ENCODE data around the gene TMEM221.

DNA sequence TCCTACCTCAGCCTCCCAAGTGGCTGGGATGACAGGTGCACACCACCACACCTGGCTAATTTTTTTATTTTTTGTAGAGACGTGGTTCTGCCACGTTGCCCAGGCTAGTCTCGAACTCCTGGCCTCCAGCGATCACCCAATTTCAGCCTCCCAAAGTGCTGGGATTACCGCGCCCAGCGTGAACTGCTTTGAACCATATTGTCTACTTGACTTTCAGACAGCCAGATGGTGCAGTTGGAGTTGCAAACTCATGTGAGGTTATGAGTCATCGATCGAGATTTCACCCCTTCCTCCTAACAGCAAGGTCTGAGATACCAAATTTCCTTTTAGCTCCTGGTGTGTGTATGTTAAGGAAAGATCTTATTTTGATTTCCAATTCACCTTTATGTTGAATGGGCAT lies 24.6 kb upstream of the TMEM221 start:
- no peak for TF ChIP-seq MXI1 (conservative IDR thresholded peaks at IDR 0.05; ENCODE audit: poor library complexity, severe bottlenecking)
- TF ChIP-seq, protein P1, sequence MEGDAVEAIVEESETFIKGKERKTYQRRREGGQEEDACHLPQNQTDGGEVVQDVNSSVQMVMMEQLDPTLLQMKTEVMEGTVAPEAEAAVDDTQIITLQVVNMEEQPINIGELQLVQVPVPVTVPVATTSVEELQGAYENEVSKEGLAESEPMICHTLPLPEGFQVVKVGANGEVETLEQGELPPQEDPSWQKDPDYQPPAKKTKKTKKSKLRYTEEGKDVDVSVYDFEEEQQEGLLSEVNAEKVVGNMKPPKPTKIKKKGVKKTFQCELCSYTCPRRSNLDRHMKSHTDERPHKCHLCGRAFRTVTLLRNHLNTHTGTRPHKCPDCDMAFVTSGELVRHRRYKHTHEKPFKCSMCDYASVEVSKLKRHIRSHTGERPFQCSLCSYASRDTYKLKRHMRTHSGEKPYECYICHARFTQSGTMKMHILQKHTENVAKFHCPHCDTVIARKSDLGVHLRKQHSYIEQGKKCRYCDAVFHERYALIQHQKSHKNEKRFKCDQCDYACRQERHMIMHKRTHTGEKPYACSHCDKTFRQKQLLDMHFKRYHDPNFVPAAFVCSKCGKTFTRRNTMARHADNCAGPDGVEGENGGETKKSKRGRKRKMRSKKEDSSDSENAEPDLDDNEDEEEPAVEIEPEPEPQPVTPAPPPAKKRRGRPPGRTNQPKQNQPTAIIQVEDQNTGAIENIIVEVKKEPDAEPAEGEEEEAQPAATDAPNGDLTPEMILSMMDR (IDR thresholded peaks at IDR 0.05; ENCODE audit: poor library complexity, severe bottlenecking), result no peak
- no peak for TF ChIP-seq POLR2AphosphoS5 (IDR thresholded peaks at IDR 0.05)
- TF ChIP-seq EP300 (conservative IDR thresholded peaks at IDR 0.05; ENCODE audit: poor library complexity, severe bottlenecking), result no peak
- TF ChIP-seq SMC3 (conservative IDR thresholded peaks at IDR 0.05; ENCODE audit: poor library complexity), result no peak
- TF ChIP-seq EZH2 (IDR thresholded peaks at IDR 0.05; ENCODE audit: borderline replicate concordance, insufficient read depth, low read length, poor library complexity, severe bottlenecking), result no peak
- TF ChIP-seq RAD21 (conservative IDR thresholded peaks at IDR 0.05), result no peak
- TF ChIP-seq TAF1 (IDR thresholded peaks at IDR 0.05; ENCODE audit: low read depth), result no peak
